HG03139 (cell line): ENCODE results near the gene ACLY.
"Not testable (repeated sequence)": the region's sequence is repeated elsewhere in the genome, so short reads cannot be mapped to it uniquely, and the experiment has no call there.

Experiments used
- ATAC-seq: cut with Tn5 transposase; IDR thresholded peaks from one replicate; pipeline ENCODE4 v1.9.1; 2021; ENCODE audit not compliant: unreplicated experiment

Gene ACLY

GRCh38 chr17:41873559-41874292, 45.0 kb downstream of the ACLY start:
- ATAC-seq = no peak

DNA sequence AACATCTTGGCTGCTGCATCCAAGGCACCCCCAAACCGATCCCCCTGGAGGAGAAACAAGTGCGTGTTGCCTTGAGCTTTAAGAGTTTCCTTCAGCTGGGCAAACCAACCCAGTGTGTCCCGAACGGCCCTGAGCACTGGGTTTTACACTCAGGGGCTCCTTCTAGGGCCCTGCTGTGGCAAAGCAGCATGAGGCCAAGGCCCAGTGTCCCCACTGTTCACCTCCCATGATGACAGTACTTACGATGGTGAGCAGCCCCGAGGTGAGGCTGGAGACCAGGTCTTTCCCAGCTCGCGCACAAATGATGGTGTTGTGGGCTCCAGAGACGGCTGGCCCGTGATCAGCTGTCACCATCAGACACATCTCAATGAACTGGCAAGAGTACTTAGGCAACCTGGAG, 47.0 kb downstream of the ACLY start:
- no peak for ATAC-seq

GRCh38 chr17:41870627-41871026, 48.1 kb downstream of the ACLY start:
- ATAC-seq = no peak

DNA sequence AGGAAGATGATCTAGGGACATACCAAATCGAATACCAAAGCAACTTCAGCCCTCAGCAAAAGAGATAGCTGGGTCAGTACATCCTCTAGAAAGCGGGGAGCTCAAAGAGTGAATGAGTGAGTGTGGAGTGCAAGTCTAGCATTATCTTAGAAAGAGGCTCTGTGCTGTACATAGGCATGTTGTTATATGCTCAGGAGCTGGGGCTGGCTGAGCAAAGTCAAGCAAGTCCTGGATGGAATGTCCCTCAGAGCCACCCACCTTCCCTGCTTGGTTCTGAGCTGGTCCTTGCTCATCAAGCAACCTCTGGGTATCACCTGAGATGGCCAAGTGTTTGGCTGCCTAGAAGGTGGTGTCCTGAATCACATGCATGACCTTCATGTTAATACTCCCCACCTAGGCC, 48.7 kb downstream of the ACLY start:
- ATAC-seq = no peak

- no peak for ATAC-seq
Measured at GRCh38 chr17:41869426-41869825, 49.3 kb downstream of the ACLY start.

DNA sequence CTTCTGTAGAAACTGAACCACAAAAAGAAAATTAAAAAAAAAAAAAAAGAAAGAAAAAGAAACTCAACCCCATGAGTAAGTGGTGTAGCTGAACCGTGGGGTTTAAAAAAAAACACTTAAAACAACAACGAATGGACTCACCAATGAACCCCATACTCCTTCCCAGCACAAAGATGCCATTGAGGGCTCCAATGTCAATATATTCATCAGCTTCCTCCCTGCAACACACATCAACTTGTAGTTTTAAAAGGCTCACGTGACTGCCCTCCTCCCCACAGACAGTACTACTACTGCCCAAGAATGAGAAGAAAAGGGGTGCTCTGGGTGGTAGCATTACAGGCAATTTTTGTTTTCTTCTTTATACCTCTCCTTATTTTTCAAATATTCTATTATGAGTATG, 50.2 kb downstream of the ACLY start:
- ATAC-seq = no peak

DNA sequence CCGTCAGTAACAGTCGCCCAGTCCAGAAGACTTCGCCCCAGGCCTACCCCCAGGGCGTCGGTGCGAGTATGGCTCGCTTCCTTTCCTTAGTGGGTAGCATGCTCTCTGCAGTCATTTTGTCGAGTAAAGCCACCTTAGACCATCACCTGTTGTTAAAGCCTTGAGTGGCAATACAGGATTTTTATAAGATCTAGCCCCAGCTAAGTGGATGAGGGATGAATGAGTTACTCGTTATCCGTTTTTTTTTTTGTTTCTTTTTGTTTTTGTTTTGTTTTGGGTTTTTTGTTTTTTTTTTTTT, 53.2 kb downstream of the ACLY start:
- ATAC-seq = peak; percentile 9

DNA sequence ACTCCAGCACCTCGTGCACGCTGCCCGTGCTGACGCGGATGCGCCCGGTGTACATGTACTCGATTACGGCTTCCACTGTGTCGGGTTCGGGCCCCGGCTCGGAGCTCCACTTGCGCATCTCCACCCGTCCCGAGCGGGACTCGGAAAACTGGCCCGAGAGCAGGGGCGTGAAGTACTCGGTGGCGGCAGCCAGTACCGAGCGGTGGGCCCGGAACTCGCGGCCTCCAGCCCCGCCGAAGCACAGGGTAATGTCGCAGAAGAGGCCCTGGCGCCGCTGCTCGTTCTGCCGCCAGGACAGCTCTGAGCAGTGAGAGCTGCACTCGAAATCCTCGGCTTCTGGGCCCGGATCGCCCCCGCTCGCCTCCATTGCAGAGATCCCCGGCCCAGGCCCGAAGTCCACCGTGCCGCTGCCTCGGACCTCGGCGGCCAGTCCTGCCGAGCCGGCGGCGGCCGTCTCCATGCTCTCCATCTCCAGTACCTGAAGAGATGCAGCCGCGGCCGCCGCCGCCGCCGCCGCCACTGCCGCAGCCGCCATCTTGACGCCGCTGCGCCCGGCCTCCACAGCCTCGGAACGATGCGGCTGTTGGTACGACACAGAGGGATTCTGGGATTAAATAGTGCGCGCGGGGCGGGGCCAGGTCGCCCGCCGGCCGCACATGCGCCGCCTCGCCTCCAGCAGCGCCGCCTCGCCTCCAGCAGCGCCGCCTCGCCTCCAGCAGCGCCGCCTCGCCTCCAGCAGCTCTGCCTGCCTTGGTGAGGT, 53.7 kb downstream of the ACLY start, which contains the start of gene KLHL11:
Gene KLHL11 (minus strand): TSS at position 588 of the 760 bp plus-strand sequence. CDS start 53 bp downstream, at position 535.
- ATAC-seq = peak; percentile 74

- ATAC-seq = peak; percentile 5
Measured at GRCh38 chr17:41864498-41864835, 54.3 kb downstream of the ACLY start.

GRCh38 chr17:41863074-41863848, 55.5 kb downstream of the ACLY start:
- ATAC-seq = no peak

DNA sequence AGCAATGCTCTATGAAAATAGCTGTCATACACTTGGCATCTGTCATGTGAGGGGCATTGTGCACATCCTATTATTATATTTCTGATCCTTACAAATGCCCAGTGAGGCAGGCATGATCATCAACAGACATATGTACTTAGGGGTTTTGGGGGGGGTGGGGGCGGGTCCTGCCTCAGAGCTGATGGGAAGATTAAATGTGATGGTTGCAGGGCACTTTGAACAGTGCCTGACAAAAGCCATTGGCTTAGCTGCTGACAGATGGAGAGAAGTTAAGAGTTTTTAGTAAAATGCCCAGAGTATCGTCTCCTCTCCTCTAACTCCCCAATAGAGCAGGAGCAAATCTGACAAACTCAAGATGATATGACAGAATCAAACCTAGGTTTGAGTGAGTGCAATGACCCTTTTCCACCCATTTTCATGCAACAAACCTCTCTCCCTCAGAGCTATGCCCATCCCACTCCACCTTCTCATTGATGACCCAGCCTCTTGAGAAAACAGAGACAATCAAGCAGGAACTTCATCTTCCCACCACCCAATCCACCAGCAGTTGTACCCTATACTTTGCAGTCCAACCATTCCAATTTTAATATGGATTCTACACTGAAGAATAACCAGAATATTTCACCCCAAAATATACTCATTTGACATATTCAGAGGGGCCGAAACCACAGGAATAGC, 58.4 kb downstream of the ACLY start:
- no peak for ATAC-seq

DNA sequence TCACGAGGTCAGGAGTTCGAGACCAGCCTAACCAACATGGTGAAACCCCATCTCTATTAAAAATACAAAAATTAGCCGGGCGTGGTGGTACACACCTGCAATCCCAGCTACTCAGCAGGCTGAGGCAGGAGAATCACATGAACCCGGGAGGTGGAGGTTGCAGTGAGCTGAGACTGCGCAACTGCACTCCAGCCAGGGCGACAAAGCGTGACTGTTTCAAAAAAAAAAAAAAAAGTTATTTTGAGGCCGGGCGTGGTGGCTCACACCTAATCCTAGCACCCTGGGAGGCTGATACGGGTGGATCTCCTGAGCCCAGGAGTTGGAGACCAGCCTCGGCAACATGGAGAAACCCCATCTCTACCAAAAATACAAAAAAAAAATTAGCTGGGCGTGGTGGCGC, 67.4 kb downstream of the ACLY start:
- ATAC-seq = not testable (repeated sequence)

- ATAC-seq = no peak
Measured at GRCh38 chr17:41849251-41849990, 69.3 kb downstream of the ACLY start.

DNA sequence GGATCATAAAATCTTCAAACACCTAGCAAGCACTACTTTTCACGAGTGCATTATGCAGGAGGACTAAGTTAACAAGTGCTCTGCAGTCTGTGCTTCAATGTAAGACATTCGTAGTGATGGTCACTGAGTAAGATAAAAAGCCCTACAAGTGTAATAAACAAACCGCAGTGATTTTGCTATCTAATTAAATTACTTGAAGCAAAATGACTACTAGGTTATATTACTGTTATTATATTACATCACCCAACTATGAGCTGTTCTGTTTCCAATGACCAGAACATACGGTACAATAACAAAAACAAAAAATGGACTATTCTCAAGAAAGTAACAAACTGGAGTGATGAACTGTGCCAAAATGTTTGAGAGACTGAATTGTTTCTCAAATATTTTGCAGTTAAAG, 70.0 kb downstream of the ACLY start:
- no peak for ATAC-seq

- ATAC-seq = no peak
Measured at GRCh38 chr17:41844971-41845370, 73.8 kb downstream of the ACLY start.

DNA sequence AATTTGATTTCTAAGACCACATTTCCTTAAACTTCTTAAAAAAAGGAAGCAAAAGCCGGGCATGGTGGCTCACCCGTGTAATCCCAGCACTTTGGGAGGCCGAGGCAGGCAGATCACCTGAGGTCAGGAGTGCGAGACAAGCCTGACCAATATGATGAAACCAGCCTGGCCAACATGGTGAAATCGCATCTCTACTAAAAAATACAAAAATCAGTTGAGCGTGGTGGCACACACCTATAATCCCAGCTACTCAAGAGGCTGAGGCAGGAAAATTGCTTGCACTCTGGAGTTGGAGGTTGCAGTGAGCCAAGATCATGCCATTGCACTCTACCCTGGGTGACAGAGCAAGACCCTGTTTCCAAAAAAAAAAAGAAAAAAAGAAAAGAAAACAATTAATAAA, 78.0 kb downstream of the ACLY start:
- not testable (repeated sequence) for ATAC-seq

GRCh38 chr17:41839448-41839847, 79.3 kb downstream of the ACLY start:
- ATAC-seq = not testable (repeated sequence)

DNA sequence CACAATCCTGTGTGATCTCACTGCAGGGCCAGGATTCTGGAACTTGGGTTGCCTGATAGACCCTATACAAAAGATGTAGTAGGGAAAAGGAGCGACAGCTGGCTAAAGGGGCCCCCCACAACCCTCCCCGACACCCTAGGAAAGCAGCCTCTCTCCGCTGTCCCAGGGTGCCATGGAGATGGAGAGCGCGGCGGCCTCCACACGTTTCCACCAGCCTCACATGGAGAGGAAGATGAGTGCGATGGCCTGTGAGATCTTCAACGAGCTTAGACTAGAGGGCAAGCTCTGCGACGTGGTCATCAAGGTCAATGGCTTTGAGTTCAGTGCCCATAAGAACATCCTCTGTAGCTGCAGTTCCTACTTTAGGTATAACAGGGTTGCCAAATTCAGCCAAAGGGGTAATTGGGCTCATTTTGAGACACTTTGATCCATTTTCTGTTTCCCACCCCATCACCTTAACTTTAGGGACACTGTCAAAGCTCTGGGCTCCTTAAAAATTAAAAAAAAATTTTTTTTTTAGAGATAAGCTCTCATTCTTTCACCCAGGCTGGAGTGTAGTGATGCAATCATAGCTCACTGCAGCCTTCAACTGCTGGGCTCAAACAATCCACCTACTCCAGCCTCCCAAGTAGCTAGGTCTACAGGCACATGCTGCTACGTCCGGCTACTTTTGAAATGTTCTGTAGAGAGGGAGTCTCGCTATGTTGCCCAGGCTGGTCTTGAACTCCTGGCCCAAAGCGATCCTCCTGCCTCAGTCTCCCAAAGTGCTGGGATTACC, 80.8 kb downstream of the ACLY start, which contains the start of gene KLHL10:
Gene KLHL10 (plus strand): TSS at position 65 of the 778 bp plus-strand sequence. CDS start 108 bp downstream, at position 173.
- no peak for ATAC-seq

DNA sequence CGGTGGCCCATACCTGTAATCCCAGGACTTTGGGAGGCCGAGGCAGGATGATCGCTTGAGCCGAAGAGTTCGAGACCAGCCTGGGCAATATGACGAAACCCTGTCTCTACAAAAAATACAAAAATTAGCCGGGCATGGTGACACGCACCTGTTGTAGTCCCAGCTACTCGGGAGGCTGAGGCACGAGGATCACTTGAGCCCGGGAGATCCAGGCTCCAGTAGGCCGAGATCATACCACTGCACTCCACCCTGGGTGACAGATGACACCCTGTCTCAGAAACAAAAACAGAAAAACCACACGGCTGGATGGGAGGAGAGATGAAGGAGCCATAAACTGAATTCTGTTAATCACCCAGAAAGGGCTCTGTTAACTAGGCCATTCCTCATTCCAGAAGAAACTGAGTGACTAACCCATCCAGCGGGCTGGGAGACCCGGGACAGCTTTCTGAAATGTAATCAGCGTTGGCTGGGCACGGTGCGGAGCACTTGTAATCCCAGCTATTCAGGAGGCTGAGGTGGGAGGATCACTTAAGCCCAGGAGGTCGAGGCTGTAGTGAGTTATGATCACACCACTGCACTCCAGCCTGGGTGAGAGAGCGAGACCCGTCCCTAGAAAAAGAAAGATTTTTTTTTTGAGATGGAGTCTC, 82.1 kb downstream of the ACLY start:
- ATAC-seq = no peak
